ENCODE data around the gene RNF224. TPM values are rescaled to one million over a fixed set of nuclear protein-coding genes. Genes with fewer than 3 reads are reported as not detected.

RNF224 gene
- total RNA-seq, 1 experiment from 2014 or later: 0.27 TPM

DNA sequence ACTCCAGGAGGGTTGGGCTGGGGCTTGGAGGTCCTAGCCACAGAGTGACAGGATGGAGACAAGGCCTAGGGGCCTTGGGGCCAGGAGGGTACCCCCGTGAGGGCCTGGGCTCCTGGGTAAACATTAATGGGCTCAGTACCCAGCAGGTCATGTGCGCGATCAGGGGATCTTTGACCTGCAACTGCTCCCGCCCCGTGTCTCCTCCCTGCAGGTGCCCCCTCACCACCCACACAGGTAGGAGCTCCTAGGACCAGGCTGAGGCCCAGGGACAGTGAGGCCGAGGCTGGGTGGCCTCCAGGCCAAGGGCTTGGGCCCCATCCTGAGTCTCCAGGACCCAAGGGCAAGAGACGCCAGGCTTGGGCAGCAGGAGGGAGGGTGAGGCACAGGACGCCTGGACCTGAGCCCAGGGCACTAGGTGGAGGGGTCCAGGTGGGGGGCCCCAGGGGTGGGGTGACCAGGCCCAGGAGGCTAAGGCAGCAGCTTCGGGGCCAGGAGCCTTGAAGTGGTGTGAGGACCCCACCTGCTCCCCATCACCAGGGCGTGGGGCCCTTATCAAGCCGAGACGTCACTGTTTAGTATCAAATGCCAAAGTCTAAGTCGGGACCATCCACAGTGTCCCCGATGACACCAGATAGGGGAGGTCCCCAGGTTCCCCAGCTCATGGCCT lies 3.5 kb downstream of the RNF224 start, which contains the start of gene SLC34A3:
Gene SLC34A3 (plus strand): TSS at position 197 of the 667 bp plus-strand sequence. CDS start 802 bp downstream, outside the sequence.
- H3K27me3 Mint-ChIP-seq (ENCODE audit: insufficient read depth, unreplicated experiment): no peaks in the 10 kb centered on the region
- CTCF ChIA-PET: interaction anchor here (0.6 to 1.0 kb wide), 2 partner anchors 41 to 117 kb away, joined by 3 to 4 read pairs; no protein-coding TSS in a partner anchor

GRCh38 chr9:137231372-137232039 lies 4.2 kb downstream of the RNF224 start:
- peaks cover 14% of the 10 kb centered on the region for H3K36me3 Mint-ChIP-seq (ENCODE audit: insufficient read depth, unreplicated experiment)
- Histone ChIP-seq H3K27me3 (replicated peaks; ENCODE audit: control insufficient read depth, insufficient read depth, low read length) (no peaks in the 10 kb centered on the region), H3K4me1 (peaks cover 44% of the 10 kb centered on the region), H3K36me3 (ENCODE audit: control insufficient read depth, insufficient read depth, low read length) (no peaks in the 10 kb centered on the region), H3K4me3 (ENCODE audit: low read depth, low read length) (no peak overlapping the region), H3K9me3 (no peaks in the 10 kb centered on the region)
- BruUV-seq (replicated peaks): no TSS peak
- no peaks in the 10 kb centered on the region for H3K27me3 Mint-ChIP-seq (ENCODE audit: insufficient read depth, unreplicated experiment)
- DNase-seq: no peak
- no peak overlapping the region for H3K4me3 Mint-ChIP-seq (ENCODE audit: unreplicated experiment)
- POLR2A ChIA-PET: interaction anchor here (0.6 kb wide), 1 partner anchor 8 kb away, joined by 7 read pairs; no protein-coding TSS in a partner anchor
- H3K27ac Mint-ChIP-seq (ENCODE audit: unreplicated experiment): no peak overlapping the region
- H3K4me1 Mint-ChIP-seq (ENCODE audit: low read depth, unreplicated experiment): peaks cover 15% of the 10 kb centered on the region
- TF ChIP-seq, protein P1, sequence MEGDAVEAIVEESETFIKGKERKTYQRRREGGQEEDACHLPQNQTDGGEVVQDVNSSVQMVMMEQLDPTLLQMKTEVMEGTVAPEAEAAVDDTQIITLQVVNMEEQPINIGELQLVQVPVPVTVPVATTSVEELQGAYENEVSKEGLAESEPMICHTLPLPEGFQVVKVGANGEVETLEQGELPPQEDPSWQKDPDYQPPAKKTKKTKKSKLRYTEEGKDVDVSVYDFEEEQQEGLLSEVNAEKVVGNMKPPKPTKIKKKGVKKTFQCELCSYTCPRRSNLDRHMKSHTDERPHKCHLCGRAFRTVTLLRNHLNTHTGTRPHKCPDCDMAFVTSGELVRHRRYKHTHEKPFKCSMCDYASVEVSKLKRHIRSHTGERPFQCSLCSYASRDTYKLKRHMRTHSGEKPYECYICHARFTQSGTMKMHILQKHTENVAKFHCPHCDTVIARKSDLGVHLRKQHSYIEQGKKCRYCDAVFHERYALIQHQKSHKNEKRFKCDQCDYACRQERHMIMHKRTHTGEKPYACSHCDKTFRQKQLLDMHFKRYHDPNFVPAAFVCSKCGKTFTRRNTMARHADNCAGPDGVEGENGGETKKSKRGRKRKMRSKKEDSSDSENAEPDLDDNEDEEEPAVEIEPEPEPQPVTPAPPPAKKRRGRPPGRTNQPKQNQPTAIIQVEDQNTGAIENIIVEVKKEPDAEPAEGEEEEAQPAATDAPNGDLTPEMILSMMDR (IDR thresholded peaks at IDR 0.05; ENCODE audit: insufficient read depth in 1 of 2, low read depth in 1 of 2, low read length in 1 of 2, severe bottlenecking in 1 of 2, unreplicated experiment in 1 of 2): no peak
- CTCF ChIA-PET: interaction anchor here (0.6 to 1.0 kb wide), 2 partner anchors 42 to 118 kb away, joined by 3 to 4 read pairs; no protein-coding TSS in a partner anchor
- H3K9me3 Mint-ChIP-seq (ENCODE audit: unreplicated experiment): no peaks in the 10 kb centered on the region
- intact Hi-C loops (cut with micrococcal nuclease; ENCODE audit: unreplicated experiment): no loop called here

More for the DNA sequence above, 3.5 kb downstream of the RNF224 start, which contains the start of gene SLC34A3:
- Histone ChIP-seq H3K4me3 (ENCODE audit: low read depth, low read length) (no peak within 1 kb of the TSS), H3K36me3 (ENCODE audit: control insufficient read depth, insufficient read depth, low read length) (no peaks in the 10 kb centered on the region), H3K27me3 (replicated peaks; ENCODE audit: control insufficient read depth, insufficient read depth, low read length) (no peaks in the 10 kb centered on the region), H3K9me3 (no peaks in the 10 kb centered on the region), H3K4me1 (peaks cover 42% of the 10 kb centered on the region)
- POLR2A ChIA-PET: interaction anchor here (0.6 kb wide), 1 partner anchor 7 kb away, joined by 7 read pairs; no protein-coding TSS in a partner anchor
- peaks cover 19% of the 10 kb centered on the region for H3K4me1 Mint-ChIP-seq (ENCODE audit: low read depth, unreplicated experiment)
- TF ChIP-seq, protein P1 (IDR thresholded peaks at IDR 0.05; ENCODE audit: insufficient read depth in 1 of 2, low read depth in 1 of 2, low read length in 1 of 2, severe bottlenecking in 1 of 2, unreplicated experiment in 1 of 2): no peak
- H3K4me3 Mint-ChIP-seq (ENCODE audit: unreplicated experiment): no peak within 1 kb of the TSS
- intact Hi-C loops (cut with micrococcal nuclease; ENCODE audit: unreplicated experiment): no loop called here
- no peak within 1 kb of the TSS for H3K27ac Mint-ChIP-seq (ENCODE audit: unreplicated experiment)
- DNase-seq: no peak
- H3K9me3 Mint-ChIP-seq (ENCODE audit: unreplicated experiment): no peaks in the 10 kb centered on the region
- peaks cover 14% of the 10 kb centered on the region for H3K36me3 Mint-ChIP-seq (ENCODE audit: insufficient read depth, unreplicated experiment)
- no TSS peak for BruUV-seq (replicated peaks)

- ChIA-PET POLR2A (no interaction called here), CTCF (interaction anchor here (0.6 kb wide), 1 partner anchor 244 kb away, joined by 3 read pairs; no protein-coding TSS in a partner anchor)
- peaks cover 13% of the 10 kb centered on the region for H3K4me1 Mint-ChIP-seq (ENCODE audit: low read depth, unreplicated experiment)
- no peaks in the 10 kb centered on the region for H3K27me3 Mint-ChIP-seq (ENCODE audit: insufficient read depth, unreplicated experiment)
- no peaks in the 10 kb centered on the region for H3K27me3 ChIP-seq (replicated peaks; ENCODE audit: control insufficient read depth, insufficient read depth, low read length)
- H3K36me3 Mint-ChIP-seq (ENCODE audit: insufficient read depth, unreplicated experiment): peaks cover 14% of the 10 kb centered on the region
- no peak overlapping the region for H3K4me3 Mint-ChIP-seq (ENCODE audit: unreplicated experiment)
- no peak overlapping the region for H3K27ac Mint-ChIP-seq (ENCODE audit: unreplicated experiment)
- TF ChIP-seq, protein P1 (IDR thresholded peaks at IDR 0.05; ENCODE audit: insufficient read depth in 1 of 2, low read depth in 1 of 2, low read length in 1 of 2, severe bottlenecking in 1 of 2, unreplicated experiment in 1 of 2): no peak
- DNase-seq: no peak
- no TSS peak for BruUV-seq (replicated peaks)
- H3K9me3 ChIP-seq: no peaks in the 10 kb centered on the region
- H3K9me3 Mint-ChIP-seq (ENCODE audit: unreplicated experiment): no peaks in the 10 kb centered on the region
- H3K4me3 ChIP-seq (ENCODE audit: low read depth, low read length): no peak overlapping the region
- H3K36me3 ChIP-seq (ENCODE audit: control insufficient read depth, insufficient read depth, low read length): no peaks in the 10 kb centered on the region
- peaks cover 44% of the 10 kb centered on the region for H3K4me1 ChIP-seq
- intact Hi-C loops (cut with micrococcal nuclease; ENCODE audit: unreplicated experiment): no loop called here
These were observed 4.8 kb downstream of the RNF224 start for GRCh38 chr9:137232101-137232500.

Data from Caco-2 (cell line).